ENCODE results near the gene RAD23A.
"Not testable (repeated sequence)": the region's sequence is repeated elsewhere in the genome, so short reads cannot be mapped to it uniquely, and the experiment has no call there.

Gene RAD23A

DNA sequence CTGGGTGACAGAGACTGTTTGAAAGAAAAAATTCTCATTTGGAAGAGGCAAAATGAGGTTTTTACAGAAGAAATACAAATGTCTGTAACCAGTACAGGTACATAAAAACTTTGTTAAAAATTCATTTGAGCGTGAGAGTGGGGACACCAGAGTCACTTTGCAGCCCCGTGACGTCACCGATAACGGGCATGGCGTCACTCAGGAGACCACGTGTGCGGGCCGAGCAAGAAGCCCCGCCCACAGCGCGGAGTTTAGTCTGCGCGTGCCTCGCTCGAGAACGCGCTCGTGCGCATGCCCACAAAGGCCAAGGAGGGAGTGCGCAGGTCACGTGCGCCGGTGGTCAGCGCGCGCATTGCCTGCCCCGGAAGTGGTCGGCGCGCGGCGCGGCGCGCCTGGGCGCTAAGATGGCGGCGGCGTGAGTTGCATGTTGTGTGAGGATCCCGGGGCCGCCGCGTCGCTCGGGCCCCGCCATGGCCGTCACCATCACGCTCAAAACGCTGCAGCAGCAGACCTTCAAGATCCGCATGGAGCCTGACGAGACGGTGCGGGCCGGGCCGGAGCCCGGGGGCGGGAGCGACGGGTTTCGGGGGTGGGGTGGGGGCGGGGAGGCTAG lies at the start of gene RAD23A:
Gene RAD23A, plus strand, starts transcription at position 384 of the 613 bp plus-strand sequence. Its CDS starts 87 bp downstream, at position 471.
- DNase-seq (ENCODE audit: low spot score), result peak; percentile 98

DNA sequence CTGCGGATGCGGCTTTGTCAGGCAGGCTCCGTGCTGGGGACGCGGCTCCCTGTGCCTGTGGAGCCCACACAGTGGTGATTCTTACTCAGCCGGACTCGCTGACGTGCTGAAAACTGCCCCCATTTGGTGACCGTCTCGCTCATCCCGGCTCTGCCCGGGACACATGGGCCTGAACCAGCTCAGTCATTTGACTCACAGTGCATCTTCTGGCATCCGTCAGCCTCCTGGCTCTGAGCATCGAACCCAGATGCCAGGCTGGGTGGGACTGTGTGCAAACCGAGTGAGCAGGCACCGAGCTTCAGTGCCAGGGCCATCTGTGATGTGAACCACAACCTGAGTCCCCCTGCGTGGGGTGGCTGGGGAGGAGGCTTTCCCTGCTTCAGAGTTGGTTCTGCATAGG lies 49.2 kb upstream of the RAD23A start:
- no peak for DNase-seq (ENCODE audit: low spot score)

DNA sequence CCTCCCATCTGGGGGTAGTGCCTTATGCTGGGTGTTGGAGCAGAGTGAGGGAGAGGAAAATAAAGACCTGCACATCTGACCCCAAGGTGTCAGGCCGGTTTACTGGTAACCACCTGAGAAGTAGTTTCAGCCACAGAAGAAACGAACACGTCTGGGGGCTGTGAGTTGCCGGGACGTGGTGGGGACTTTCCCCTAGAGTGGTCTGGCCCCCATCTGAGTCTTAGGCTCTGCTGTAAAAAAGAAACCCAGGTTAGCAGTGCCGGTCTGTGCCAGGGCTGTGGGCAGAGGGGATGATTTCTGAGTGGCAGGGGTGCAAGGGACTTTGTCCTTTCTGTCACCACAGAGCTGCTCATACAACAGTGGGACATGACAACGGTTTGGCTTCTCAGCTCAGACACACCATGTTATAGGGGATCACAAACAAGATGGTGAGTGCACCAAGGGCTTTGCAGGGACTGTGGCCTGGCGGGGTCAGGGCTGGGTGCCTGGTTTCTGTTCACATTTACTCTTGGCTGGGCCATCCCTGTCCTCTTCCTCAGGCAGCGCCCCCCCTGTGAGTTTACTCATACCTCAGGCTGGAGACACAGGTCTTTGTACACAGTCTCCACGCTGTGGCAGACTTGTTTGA lies 45.7 kb upstream of the RAD23A start:
- DNase-seq (ENCODE audit: low spot score), result no peak

DNA sequence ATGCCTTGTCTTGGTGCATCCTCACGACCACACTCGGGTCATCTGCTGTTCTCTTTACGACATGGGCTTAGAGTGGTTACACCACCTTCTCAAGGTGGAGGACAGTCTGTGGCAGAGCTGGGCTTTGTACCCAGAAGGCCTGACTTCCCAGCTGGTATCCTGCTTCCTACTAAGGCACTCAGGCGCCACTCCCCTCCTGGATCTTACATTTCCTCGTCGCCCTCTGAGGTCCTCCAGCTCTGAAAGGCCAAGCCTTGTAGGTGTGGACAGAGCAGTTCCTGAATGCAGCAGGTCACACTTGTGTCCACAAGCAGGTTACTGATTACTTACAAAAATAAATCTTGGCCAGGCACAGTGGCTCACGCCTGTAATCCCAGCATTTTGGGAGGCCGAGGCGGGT lies 38.5 kb upstream of the RAD23A start:
- no peak for DNase-seq (ENCODE audit: low spot score)

DNA sequence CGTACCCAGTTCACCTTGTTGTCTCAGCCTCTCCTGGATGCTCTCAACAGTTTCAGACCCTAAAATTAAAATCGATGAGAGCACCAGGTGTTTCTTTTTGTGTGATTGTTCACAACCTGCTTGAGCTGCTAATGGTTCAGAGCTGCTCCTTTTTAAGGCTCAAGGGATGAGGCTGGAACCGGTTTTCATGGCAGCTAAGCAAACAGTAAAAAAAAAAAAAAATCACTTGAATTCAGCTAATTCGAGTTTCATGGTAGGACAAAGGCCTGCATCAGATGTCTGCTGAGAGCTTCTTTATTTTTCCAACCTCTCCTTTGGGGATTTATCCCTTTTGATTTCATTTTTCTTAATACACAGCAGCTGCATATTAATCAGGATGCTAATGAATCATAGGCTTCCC lies 33.1 kb upstream of the RAD23A start:
- DNase-seq (ENCODE audit: low spot score), result no peak

DNA sequence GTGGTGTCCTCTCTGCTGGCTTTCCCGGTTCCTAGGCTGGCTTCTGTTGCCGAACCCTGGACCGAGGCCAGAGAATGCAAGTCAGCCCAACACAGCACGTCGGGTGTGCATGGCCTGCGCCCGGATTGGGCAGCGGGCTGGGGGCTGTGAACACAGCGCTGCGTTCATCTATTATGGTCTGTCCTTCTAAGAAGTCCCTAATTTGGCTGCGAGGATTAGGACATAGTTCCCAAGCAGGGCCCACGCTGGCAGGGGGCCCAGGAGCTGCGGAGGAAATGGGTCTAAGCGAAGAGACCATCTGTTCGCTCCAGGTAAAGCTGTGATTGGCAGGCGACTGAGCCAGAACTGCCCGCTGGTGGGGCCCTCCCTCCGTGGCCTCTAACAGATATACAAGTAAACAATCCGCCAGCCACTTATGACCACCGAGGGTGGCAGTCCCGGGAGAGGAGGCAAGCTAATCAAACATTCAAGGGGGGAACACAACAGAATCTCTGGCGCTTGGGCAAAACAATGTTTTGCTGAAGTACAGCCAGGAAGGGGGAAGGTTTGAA lies 32.6 kb upstream of the RAD23A start:
- DNase-seq (ENCODE audit: low spot score), result no peak

DNA sequence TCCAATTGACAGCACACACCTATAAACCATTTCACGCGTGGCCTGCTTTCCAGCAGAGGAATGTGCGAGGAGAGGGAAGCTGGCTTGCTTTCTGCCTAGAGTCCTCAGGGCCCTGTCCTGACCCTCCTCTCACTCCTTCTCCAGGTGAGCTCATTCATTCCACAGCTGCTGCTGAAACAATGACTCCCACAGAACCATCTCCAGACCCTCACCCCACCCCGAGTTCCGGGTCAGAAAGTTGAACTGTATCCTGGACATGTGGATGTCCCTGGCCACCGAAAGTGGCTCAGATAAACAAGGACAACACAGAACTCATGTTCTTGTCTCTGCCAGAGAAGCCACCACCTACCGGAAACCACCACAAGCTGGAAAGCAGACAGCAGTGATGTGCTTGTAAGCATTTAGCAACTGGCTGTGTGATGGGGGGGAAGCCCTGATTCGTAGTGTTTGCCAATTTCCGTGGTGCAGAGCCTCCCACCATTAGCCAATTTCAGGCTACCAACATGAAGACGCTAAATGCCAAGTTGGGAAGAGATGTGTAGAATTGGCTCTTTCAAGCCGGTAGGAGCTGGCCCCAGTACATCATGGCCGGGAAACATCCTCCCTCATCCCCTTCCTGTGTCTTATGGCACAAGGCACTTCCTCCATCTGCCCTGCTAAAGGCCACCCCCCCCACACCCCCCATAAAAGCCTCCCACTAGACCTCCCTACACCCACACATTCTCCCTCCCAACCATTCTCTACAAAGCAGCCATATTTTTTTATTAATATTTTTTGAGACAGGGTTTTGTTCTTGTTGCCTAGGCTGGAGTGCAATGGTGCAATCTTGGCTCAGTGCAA lies 31.6 kb upstream of the RAD23A start:
- DNase-seq (ENCODE audit: low spot score), result no peak

DNA sequence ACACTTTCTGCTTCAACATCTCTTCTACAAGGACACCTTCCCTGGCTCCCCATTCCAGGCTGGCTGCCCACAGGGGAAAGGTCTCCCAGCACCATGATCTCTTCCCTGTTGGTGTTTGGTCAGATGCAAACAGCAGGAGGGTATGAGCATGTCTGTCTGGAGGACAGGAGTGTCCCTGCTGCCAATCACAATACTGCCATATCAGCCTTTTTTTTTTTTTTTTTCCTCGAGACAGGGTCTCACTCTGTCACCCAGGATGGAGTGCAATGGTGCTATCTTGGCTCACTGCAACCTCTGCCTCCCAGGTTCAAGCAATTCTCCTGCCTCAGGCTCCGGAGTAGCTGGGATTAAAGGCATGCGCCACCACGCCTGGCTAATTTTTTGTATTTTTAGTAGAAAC lies 29.8 kb upstream of the RAD23A start:
- DNase-seq (ENCODE audit: low spot score), result not testable (repeated sequence)

DNA sequence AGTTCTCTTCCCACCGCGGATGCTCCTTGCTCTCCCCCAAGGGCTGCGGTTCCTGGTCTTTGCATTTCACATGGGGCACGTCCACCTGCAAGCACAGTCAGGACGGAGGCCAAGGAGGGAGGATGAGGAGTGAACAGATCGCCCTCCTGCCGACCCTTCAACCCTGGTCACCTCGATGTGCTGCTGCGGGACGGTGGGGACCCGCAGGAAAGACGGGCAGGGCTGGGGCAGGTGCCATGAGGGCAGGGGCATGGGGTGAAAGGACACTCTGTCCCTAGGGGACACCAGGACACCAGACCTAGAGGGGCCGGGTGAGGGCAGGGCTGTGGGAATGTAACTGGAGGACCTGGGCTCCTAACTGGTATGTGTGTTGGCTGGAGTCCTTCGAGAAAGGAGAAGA lies 27.4 kb upstream of the RAD23A start:
- no peak for DNase-seq (ENCODE audit: low spot score)

DNA sequence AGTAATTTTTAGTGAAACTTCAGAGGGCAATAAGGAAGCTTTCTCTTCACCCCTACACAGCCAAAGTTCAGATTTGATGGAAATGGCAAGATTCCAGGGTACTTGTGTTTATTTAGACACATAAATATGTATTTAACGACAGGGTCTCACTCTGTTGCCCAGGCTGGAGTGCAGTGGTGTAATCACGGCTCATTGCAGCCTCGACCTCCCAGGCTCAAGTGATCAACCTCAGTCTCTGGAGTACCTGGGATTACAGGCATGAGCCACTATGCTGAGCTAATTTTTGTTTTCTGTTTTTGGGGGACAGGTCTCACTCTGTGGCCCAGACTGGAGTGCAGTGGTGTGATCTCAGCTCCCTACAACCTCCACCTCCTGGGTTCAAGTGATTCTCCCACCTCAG lies 24.6 kb upstream of the RAD23A start:
- DNase-seq (ENCODE audit: low spot score), result no peak

DNA sequence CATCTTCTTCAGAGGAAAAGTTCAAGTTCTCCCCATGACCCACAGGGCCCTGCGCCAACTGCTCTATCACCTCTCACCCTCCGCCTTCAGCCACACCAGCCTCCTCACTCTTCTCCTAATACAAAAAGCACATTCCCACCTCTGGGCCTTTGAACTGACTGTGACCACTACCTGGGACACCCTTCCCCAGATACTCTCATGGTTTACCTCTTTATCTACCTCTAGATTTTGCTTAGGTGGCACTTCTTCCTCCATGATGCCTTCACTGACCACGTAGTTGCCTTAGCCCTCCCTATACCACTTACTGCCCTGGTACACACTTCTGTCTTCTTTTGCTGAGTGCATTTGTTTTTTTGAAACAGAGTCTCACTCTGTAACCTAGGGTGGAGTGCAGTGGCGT lies 22.7 kb upstream of the RAD23A start:
- DNase-seq (ENCODE audit: low spot score), result no peak

DNA sequence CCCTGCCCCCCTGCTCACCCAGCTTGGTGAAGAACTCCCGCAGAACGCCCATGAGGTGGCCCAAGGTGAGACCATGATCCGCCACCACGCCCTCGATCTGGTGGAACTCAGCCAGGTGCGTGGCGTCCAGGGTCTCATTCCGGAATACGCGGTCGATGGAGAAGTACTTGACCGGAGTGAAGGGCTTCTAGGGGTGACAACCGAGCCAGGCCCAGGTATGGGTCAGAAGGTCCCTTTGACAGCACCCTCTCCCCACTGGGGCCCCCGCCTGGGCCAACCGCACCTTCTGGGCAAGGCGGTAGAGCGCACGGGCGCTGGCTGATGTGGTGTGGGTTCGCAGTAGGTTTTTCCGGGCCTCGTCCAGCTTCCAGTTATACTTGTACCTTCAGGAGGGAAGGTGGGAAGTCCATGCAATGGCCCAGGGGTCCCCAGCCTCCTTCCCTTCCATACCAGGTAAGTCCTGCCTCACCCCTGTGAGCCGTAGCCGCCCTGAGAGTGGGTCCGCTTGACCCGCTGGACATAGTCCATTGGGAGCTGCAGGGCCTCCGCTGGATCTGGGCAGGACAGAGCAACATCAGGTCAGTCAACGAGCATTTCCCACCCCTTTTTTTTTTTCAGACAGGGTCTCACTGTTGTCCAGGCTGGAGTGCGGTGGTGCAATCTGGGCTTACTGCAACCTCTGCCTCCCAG lies 20.9 kb upstream of the RAD23A start:
- no peak for DNase-seq (ENCODE audit: low spot score)

DNA sequence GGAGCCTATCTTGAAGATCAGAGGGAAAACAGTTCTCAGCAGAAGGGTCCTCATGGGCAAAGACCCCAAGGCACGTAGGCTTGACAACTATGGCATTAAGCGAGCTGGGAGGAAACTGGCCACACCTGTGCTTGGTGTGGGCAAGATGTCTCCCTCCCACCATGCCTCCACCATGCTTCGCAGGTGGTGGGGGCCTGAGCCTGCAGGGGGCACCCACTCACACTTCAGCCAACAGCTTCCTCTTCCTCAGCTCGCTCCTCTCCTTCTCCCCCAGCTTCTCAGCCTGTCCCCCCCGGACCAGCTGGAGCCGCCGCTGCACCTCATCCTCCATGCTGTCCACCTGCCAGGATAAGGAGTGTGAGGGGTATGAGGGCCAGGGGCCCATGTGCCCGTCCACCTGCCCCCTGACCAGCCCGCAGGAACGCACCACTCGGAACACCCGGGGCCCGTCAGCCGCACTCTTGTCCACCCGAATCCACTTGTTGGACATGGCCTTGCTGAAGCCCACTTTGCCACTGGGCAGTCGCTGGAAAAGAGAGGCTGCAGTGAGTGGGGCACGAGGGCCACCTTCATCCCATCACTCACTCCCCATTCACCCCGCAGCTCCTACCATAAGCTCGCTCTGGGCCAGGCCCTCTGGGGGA lies 15.5 kb upstream of the RAD23A start:
- DNase-seq (ENCODE audit: low spot score), result no peak

DNA sequence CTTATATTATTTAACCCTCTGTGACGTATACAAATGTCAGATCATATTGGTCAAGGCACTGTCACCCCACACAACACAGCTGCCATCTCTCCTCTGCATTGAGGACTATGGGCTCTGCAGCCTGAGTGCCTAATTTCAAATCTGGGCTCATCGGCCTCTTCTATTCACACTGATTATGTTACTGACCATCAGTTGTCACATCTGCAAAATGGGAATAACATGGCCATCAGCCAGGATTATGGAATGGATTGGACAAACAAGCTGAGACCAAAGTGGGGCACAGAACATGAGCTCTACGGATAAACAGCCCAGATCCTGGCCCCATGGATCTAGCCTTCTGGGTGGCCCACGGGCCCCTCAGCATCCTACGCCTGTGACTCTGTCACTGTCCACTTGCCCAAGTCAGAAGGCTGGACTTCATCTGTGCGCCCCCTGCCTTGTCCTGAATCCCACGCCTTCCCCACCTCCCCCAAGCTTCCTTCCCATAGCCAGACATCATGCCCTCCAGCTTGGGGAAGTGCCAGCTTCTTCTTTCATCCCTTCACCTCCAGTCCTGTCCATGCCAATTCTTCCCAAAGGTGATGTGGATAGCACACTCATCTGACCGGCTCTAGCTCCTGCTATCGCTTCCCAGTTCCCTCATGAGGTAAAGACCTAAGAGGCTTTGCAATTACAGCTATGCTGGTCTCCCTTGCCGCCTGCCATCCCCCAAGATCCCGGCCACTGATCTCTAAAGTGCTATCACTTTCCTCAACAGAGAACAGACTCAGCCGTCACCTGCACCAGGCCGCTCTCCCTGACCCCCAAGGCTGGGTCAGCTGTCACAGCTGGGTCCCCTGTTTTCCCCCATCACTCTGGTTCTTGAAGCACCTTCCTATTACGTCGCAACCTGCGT lies 13.0 kb upstream of the RAD23A start:
- DNase-seq (ENCODE audit: low spot score), result no peak

DNA sequence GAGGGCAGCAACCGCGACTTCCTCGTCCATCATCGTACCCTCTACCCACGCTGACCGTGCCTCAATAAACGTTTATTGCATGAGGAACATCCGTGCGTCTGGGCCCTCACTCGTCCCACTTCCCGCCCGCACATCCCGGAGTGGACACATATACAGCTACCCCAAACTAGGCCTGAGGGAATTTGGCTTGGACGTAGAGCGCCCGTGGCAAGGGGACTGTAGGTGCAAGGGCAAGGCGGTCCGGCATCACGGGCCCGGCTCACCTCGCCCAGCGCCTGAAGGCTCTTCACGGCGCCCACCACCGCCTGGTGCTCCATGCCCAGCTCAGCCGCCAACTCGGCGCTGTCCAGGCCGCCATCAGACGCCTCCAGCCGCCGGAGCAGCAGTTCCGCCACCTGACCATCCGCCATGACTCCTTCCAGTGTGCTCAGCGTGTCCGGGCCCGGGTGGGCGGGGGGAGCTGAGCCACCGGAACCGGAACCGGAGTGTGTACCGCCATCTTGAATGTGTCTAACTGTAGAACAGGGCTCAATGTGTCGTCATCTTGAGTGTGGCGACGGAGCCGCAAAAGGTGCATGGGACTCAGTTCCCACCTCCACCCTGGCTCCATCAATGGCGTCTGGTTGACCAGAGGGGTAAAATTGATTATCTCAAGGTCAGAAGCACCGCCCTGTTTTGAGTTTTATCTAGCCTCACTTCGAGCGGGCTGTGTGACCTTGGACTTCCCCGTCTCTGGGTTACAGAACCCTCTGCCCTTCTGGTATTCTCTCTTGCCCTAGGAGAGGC lies 12.2 kb upstream of the RAD23A start, which contains the start of gene FARSA:
Gene FARSA, minus strand, starts transcription at position 425 of the 786 bp plus-strand sequence. Its CDS starts 15 bp downstream, at position 410.
- DNase-seq (ENCODE audit: low spot score), result peak; percentile 87

DNA sequence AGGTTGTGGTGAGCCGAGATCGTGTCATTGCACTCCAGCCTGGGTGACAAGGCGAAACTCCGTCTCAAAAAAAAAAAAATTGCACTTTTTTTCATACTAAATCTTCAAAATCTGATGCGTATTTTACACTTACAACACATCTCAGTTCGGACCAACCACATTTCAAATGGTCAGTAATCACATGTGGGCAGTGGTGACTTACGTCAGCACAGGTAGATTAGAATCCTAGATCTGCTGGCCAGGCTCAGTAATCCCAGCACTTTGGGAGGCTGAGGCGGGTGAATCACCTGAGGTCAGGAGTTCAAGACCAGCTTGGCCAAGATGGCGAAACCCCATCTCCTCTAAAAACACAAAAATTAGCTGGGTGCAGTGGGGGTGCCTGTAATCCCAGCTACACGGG lies 10.6 kb upstream of the RAD23A start:
- DNase-seq (ENCODE audit: low spot score), result no peak

DNA sequence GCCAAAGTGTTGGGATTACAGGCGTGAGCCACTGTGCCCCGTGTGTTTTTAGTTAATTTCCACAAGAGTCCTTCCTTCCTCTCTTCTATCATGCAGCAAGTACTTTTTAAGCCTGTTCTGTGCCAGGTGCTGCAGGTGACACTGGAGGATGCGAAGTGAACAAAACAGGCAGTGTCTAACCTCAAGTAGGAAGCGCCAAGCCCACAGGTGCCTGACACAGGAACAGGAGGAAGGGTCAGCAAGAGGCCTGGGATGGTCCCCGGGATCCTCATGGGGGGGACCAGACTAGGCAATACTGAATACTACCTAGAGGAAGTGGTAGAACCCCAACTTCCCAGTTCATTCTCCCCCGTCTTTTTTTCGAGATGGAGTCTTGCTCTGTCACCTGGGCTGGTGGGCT lies 9.1 kb upstream of the RAD23A start:
- DNase-seq (ENCODE audit: low spot score), result no peak

DNA sequence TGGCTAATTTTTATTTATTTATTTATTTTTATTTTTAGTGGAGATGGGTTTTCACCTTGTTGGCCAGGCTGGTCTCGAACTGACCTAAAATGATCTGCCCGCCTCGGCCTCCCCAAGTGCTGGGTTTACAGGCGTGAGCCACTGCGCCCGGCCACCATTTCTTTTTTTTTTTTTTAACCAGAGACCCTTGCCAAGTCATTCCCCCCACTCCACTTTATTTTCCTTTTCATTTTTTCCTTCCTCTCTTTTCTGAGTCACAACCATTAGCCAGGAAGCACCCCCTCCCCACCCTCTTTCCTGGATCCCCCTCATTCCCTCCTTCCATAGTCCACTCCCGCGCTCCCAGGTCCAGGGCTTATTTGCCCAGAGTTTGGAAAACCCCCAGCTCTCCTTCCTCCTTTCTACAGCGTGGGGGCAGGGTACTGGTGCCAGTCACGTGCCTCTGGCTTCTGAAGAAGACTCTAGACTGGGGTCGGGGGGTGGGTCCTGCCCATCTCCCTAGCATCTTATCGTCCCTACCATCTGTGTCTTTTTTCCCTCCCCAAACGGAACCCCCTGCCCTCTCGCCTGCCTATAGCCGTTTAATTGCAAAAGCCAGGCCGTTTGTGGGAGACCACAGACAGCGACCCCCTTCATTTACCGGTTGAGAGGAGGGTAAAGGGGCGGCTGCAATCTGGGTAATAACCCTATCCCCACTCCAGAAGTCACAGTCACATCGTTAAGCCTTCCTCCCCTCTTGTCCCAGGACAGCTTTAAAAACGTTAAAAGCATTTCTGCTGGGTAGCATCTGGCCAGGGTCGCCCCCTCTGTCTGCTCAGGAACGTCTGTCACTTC lies 8.4 kb upstream of the RAD23A start:
- no peak for DNase-seq (ENCODE audit: low spot score)
